ENCODE measurements around the gene CSNK1D. TPM values are rescaled to one million over a fixed set of nuclear protein-coding genes. Genes with fewer than 3 reads are reported as not detected.

Gene CSNK1D
- total RNA-seq (100 to 1,000 TPM; 137 to 179 TPM), polyA plus RNA-seq (ENCODE audit: insufficient read depth, low read depth, low replicate concordance) (178 TPM)
- long read RNA-seq, donor 1, transcript CSNK1D-203 (10 exons, 2,047 nt), result major isoform, 11 of 71 reads
- long read RNA-seq, donor 1, transcript CSNK1D-202 (9 exons, 3,712 nt), result minor isoform, 9 of 71 reads
- long read RNA-seq, donor 1, partial matches to known transcripts, result 42 of 71 reads
- long read RNA-seq, donor 1, other reads (novel, unspliced or antisense), result 0 of 71 reads
- long read RNA-seq, donor 2, transcript CSNK1D-203 (10 exons, 2,047 nt), result major isoform, 6 of 19 reads
- long read RNA-seq, donor 2, partial matches to known transcripts, result 5 of 19 reads
- long read RNA-seq, donor 2, other reads (novel, unspliced or antisense), result 0 of 19 reads

DNA sequence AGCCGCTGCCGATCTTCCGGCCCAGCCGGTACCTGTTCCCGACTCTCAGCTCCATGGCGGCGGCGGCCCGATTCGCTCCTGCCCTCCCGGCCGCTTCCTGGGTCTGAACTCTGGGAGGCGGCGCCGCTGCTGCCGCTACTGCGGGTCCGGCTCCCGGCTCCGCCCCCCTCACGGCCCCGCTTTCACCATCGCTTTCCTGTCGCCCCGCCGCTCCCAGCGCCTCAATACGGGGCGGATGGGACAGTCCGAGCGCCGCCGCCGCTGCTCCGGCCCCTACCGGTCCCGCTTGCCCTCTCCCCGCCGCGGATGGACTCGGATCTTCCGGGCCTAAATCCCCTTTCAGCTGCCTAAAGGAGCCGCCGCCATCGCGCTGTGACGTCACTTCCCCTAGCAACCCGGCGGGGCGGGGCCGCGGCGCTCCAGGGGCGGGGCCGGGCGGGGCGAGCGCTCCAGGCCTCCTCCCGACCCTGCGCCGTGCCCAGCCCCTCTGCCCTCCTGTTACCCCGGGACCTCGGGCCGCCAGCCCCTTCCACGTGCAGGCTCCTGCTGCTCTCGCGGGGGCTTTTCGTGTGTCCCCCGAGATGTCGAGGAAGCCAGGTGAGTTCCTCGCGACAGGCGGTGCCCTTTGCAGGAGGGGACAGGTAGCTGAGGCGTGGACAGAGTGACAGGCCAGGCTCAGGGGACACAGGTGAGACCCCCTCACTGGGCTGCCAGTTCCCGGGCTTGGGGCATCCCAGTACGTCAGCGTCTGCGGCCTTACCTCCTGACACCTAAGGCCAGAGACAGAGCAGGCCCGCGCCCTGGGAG, at the start of gene CSNK1D:
Gene CSNK1D (minus strand): TSS at position 374 of the 807 bp plus-strand sequence. CDS start 319 bp downstream, at position 55.
- intact Hi-C loops (cut with DNase I; ENCODE audit: low total_unique reads), result no loop called here
- WGBS, 2 donors, result 3% methylated on average over 76 of the region's 80 CpGs; no CpG with 5 or more reads in 1 of the 2 donors
- Histone ChIP-seq H3K4me1 (peaks cover 33% of the 10 kb centered on the region), H3K4me3 (peak within 1 kb of the TSS; percentile 91 to 99), H3K36me3 (ENCODE audit: low read depth, missing control alignments) (no peaks in the 10 kb centered on the region), H3K27ac (peak within 1 kb of the TSS; percentile 95 to 100), H3K27me3 (no peaks in the 10 kb centered on the region), H3K9me3 (no peaks in the 10 kb centered on the region)
- peak; percentile 79 for TF ChIP-seq POLR2A (IDR thresholded peaks at IDR 0.05)
- TF ChIP-seq, protein P1, sequence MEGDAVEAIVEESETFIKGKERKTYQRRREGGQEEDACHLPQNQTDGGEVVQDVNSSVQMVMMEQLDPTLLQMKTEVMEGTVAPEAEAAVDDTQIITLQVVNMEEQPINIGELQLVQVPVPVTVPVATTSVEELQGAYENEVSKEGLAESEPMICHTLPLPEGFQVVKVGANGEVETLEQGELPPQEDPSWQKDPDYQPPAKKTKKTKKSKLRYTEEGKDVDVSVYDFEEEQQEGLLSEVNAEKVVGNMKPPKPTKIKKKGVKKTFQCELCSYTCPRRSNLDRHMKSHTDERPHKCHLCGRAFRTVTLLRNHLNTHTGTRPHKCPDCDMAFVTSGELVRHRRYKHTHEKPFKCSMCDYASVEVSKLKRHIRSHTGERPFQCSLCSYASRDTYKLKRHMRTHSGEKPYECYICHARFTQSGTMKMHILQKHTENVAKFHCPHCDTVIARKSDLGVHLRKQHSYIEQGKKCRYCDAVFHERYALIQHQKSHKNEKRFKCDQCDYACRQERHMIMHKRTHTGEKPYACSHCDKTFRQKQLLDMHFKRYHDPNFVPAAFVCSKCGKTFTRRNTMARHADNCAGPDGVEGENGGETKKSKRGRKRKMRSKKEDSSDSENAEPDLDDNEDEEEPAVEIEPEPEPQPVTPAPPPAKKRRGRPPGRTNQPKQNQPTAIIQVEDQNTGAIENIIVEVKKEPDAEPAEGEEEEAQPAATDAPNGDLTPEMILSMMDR (IDR thresholded peaks at IDR 0.05), result no peak
- peak; percentile 96 for DNase-seq

DNA sequence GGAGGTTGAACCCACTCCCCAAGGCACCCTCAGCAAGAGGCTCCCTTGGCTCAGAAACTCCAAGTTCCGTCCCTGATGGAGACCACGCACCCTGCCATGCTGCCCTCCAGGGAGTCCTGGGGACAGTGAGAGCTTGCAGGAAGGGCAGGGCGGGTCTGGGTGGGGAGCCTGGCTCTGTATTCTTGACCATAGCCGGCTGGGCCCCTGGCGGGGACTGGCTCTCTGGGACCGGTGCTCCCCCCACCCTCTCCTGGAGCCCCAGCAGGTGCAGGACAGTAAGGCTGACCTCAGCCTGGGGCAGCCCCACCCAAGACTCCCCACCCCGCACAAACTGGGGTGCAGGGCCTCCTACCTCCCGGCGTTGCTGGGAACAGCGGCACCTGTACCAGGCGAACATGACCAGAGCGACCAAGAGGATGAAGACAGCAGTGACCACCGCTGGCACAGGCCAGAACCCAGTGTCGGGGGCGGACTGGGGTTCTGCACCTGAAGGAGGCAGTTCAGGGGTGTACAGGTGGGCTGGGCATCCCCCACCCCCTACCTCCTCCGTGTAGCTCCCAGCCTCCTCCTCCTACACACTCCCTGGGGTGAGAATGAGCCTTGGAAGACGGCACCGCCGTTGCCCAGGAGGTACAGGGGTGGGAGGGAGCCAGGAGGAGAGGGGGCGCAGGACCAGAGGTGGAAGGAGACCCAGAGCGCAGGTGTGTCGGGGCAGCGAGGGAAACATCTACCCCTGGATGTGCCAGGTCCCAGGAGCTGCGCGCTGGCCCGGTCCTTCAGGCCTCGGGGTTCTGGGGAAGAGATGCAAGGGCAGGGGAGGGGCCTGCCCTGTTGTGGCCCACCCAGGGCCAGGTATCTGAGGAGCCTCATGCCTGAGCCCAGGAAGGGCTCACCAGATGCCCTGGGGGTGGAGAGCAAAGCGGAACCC, 49.3 kb upstream of the CSNK1D start:
- no peaks in the 10 kb centered on the region for H3K9me3 ChIP-seq
- DNase-seq, result no peak
- no peaks in the 10 kb centered on the region for H3K4me1 ChIP-seq
- H3K36me3 ChIP-seq (ENCODE audit: low read depth, missing control alignments), result no peaks in the 10 kb centered on the region
- no peak overlapping the region for H3K27ac ChIP-seq
- TF ChIP-seq, protein P1 (IDR thresholded peaks at IDR 0.05), result no peak
- TF ChIP-seq POLR2A (IDR thresholded peaks at IDR 0.05), result no peak
- intact Hi-C loops (cut with DNase I; ENCODE audit: low total_unique reads), result no loop called here
- no peaks in the 10 kb centered on the region for H3K27me3 ChIP-seq
- no peak overlapping the region for H3K4me3 ChIP-seq
- WGBS, 2 donors, result 82 to 89% methylated on average over 19 to 28 of the region's 28 CpGs

DNA sequence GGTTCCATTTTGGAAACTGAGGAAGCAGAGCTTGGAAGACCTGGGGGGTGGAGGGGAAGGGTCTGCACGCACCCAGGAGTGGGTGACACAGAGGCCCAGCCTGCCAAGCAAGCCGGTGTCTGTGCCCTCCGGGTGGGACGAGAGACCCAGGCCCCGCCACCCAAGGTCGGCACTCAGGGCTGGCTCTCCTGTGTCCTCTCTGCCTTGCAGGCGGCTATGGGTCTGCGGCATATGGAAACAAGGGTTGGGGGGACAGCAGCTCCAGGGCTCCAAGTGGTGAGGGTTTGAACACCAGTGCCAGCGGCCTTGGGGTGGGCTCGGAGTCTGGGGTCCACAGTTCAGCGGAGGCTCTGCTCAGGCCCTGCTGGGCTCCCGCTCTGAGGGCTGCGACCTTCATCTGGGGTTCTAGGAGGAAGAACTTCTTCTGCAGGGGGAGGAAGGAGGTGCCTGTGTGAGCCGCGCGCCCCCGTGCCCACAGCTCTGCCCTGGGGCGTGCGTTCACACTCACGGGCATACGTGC, 48.5 kb upstream of the CSNK1D start:
- no peaks in the 10 kb centered on the region for H3K4me1 ChIP-seq
- TF ChIP-seq, protein P1 (IDR thresholded peaks at IDR 0.05), result no peak
- no peak for TF ChIP-seq POLR2A (IDR thresholded peaks at IDR 0.05)
- DNase-seq, result no peak
- no peaks in the 10 kb centered on the region for H3K36me3 ChIP-seq (ENCODE audit: low read depth, missing control alignments)
- H3K4me3 ChIP-seq, result no peak overlapping the region
- no peaks in the 10 kb centered on the region for H3K9me3 ChIP-seq
- H3K27me3 ChIP-seq, result no peaks in the 10 kb centered on the region
- intact Hi-C loops (cut with DNase I; ENCODE audit: low total_unique reads), result no loop called here
- WGBS, 2 donors, result 69 to 79% methylated on average over 7 to 21 of the region's 21 CpGs
- H3K27ac ChIP-seq, result no peak overlapping the region

Data from testis (tissue), 5 donors.